HAP-1 (cell line): ENCODE results near the gene ARAP3.

ENCODE experiments used
- DNase-seq, 2 experiments: peaks; one replicate each; pipeline ENCODE4 v3.0.0-alpha.2; 2016 to 2020; ENCODE audit warnings: low spot score in 2 of 2
- H3K27me3 ChIP-seq: fragments of 250-450 bp; sonication (Bioruptor Pico); 2 replicates; pipeline ENCODE4 v1.5.1; 2020; ENCODE audit warnings: low read depth, mild to moderate bottlenecking, moderate library complexity
- H3K36me3 ChIP-seq: fragments of 250-450 bp; sonication (Bioruptor Pico); replicated peaks from 2 replicates; pipeline ENCODE4 v1.5.1; 2020; ENCODE audit warnings: mild to moderate bottlenecking
- H3K4me1 ChIP-seq: fragments of 250-450 bp; sonication (Bioruptor Pico); 2 replicates; pipeline ENCODE4 v1.5.1; 2020; ENCODE audit warnings: mild to moderate bottlenecking
- H3K4me3 ChIP-seq: fragments of 250-450 bp; sonication (Bioruptor Pico); 2 replicates; pipeline ENCODE4 v1.5.1; 2020; ENCODE audit warnings: mild to moderate bottlenecking, moderate library complexity
- H3K9me3 ChIP-seq: fragments of 250-450 bp; sonication (Bioruptor Pico); 2 replicates; pipeline ENCODE4 v1.5.1; 2020; ENCODE audit warnings: mild to moderate bottlenecking, moderate library complexity
- in situ Hi-C: fragments of 300-500 bp; cut with MboI; formaldehyde crosslinking; loops from 3 replicates; pipeline ENCODE4 v1.14.3; 2020; ENCODE audit warnings: low sequenced_read_pairs, inconsistent platforms, mixed read lengths

ARAP3 gene

GRCh38 chr5:141674747-141675146, 7.3 kb downstream of the ARAP3 start:
- Histone ChIP-seq H3K36me3 (no peaks in the 10 kb centered on the region; the same call in 1 of the 2 replicates), H3K4me1 (peaks cover 10% of the 10 kb centered on the region), H3K4me3 (no peak overlapping the region), H3K9me3 (no peaks in the 10 kb centered on the region), H3K27me3 (no peaks in the 10 kb centered on the region)
- in situ Hi-C loops = loop anchor here (25.0 kb wide), 1 partner anchor 463 kb away; no protein-coding TSS in a partner anchor
- peak; percentile 80 to 93 for DNase-seq

- Histone ChIP-seq H3K27me3 (no peaks in the 10 kb centered on the region), H3K4me1 (peaks cover 10% of the 10 kb centered on the region), H3K36me3 (no peaks in the 10 kb centered on the region; the same call in 1 of the 2 replicates), H3K4me3 (no peak overlapping the region), H3K9me3 (no peaks in the 10 kb centered on the region)
- no peak for DNase-seq
- in situ Hi-C loops = no loop called here
Measured at GRCh38 chr5:141672841-141673813, 8.9 kb downstream of the ARAP3 start.

- Histone ChIP-seq H3K27me3 (no peaks in the 10 kb centered on the region), H3K4me1 (peaks cover 10% of the 10 kb centered on the region), H3K4me3 (no peak overlapping the region), H3K9me3 (no peaks in the 10 kb centered on the region), H3K36me3 (no peaks in the 10 kb centered on the region; the same call in 1 of the 2 replicates)
- DNase-seq = no peak
- in situ Hi-C loops = no loop called here
Measured at GRCh38 chr5:141672071-141672840, 9.8 kb downstream of the ARAP3 start.

- no peak for DNase-seq
- in situ Hi-C loops = no loop called here
- Histone ChIP-seq H3K4me1 (peaks cover 3% of the 10 kb centered on the region), H3K4me3 (no peak overlapping the region), H3K36me3 (no peaks in the 10 kb centered on the region; the same call in 1 of the 2 replicates), H3K27me3 (no peaks in the 10 kb centered on the region), H3K9me3 (no peaks in the 10 kb centered on the region)
Measured at GRCh38 chr5:141669520-141669919, 12.5 kb downstream of the ARAP3 start.

GRCh38 chr5:141668601-141669265, 13.3 kb downstream of the ARAP3 start:
- H3K9me3 ChIP-seq = no peaks in the 10 kb centered on the region
- peaks cover 2% of the 10 kb centered on the region; the same call in 1 of the 2 replicates for H3K36me3 ChIP-seq
- DNase-seq = no peak
- H3K4me1 ChIP-seq = no peaks in the 10 kb centered on the region
- in situ Hi-C loops = no loop called here
- H3K27me3 ChIP-seq = no peaks in the 10 kb centered on the region
- no peak overlapping the region for H3K4me3 ChIP-seq

- in situ Hi-C loops = no loop called here
- Histone ChIP-seq H3K36me3 (peaks cover 7% of the 10 kb centered on the region; the same call in 1 of the 2 replicates), H3K4me3 (no peak overlapping the region), H3K27me3 (no peaks in the 10 kb centered on the region), H3K9me3 (no peaks in the 10 kb centered on the region), H3K4me1 (no peaks in the 10 kb centered on the region)
- no peak for DNase-seq
Measured at GRCh38 chr5:141665995-141666940, 15.8 kb downstream of the ARAP3 start.

- DNase-seq = peak; percentile 58 to 86
- H3K36me3 ChIP-seq = peaks cover 7% of the 10 kb centered on the region; the same call in 1 of the 2 replicates
- no peaks in the 10 kb centered on the region for H3K27me3 ChIP-seq
- in situ Hi-C loops = no loop called here
- no peak overlapping the region for H3K4me3 ChIP-seq
- H3K4me1 ChIP-seq = no peaks in the 10 kb centered on the region
- H3K9me3 ChIP-seq = no peaks in the 10 kb centered on the region
Measured at GRCh38 chr5:141664733-141665461, 17.1 kb downstream of the ARAP3 start.

GRCh38 chr5:141663506-141663905, 18.5 kb downstream of the ARAP3 start:
- no peak for DNase-seq
- in situ Hi-C loops = no loop called here
- Histone ChIP-seq H3K9me3 (no peaks in the 10 kb centered on the region), H3K4me1 (no peaks in the 10 kb centered on the region), H3K4me3 (no peak overlapping the region), H3K27me3 (no peaks in the 10 kb centered on the region), H3K36me3 (peaks cover 7% of the 10 kb centered on the region; the same call in 1 of the 2 replicates)

- in situ Hi-C loops = no loop called here
- no peaks in the 10 kb centered on the region for H3K4me1 ChIP-seq
- no peak for DNase-seq
- H3K9me3 ChIP-seq = no peaks in the 10 kb centered on the region
- H3K36me3 ChIP-seq = peaks cover 7% of the 10 kb centered on the region; the same call in 1 of the 2 replicates
- H3K27me3 ChIP-seq = no peaks in the 10 kb centered on the region
- H3K4me3 ChIP-seq = no peak overlapping the region
Measured at GRCh38 chr5:141662028-141662427, 20.0 kb downstream of the ARAP3 start.

GRCh38 chr5:141657937-141658545, 24.0 kb downstream of the ARAP3 start:
- Histone ChIP-seq H3K36me3 (peaks cover 3% of the 10 kb centered on the region; the same call in 1 of the 2 replicates), H3K4me1 (no peaks in the 10 kb centered on the region), H3K4me3 (no peak overlapping the region), H3K27me3 (no peaks in the 10 kb centered on the region), H3K9me3 (no peaks in the 10 kb centered on the region)
- in situ Hi-C loops = no loop called here
- DNase-seq = no peak

- Histone ChIP-seq H3K4me1 (no peaks in the 10 kb centered on the region), H3K4me3 (no peak overlapping the region), H3K36me3 (no peaks in the 10 kb centered on the region; the same call in 1 of the 2 replicates), H3K9me3 (no peaks in the 10 kb centered on the region), H3K27me3 (no peaks in the 10 kb centered on the region)
- DNase-seq = no peak
- in situ Hi-C loops = no loop called here
Measured at GRCh38 chr5:141657404-141657803, 24.6 kb downstream of the ARAP3 start.

- no peaks in the 10 kb centered on the region for H3K9me3 ChIP-seq
- no peaks in the 10 kb centered on the region; the same call in 1 of the 2 replicates for H3K36me3 ChIP-seq
- in situ Hi-C loops = no loop called here
- H3K4me1 ChIP-seq = peaks cover 3% of the 10 kb centered on the region; the same call in 1 of the 2 replicates
- no peaks in the 10 kb centered on the region for H3K27me3 ChIP-seq
- no peak overlapping the region for H3K4me3 ChIP-seq
- DNase-seq = no peak
Measured at GRCh38 chr5:141656396-141656795, 25.6 kb downstream of the ARAP3 start.
